NCI-H2171 treated with DMSO at 0.1 percent for 48 hours (cell line): ENCODE data around the gene HRC.
"Not testable (repeated sequence)": the region's sequence is repeated elsewhere in the genome, so short reads cannot be mapped to it uniquely, and the experiment has no call there.

Source experiments
- DNase-seq: peaks from one replicate; lab custom pipeline; 2025; lab: John Stamatoyannopoulos, UW

Gene HRC

DNA sequence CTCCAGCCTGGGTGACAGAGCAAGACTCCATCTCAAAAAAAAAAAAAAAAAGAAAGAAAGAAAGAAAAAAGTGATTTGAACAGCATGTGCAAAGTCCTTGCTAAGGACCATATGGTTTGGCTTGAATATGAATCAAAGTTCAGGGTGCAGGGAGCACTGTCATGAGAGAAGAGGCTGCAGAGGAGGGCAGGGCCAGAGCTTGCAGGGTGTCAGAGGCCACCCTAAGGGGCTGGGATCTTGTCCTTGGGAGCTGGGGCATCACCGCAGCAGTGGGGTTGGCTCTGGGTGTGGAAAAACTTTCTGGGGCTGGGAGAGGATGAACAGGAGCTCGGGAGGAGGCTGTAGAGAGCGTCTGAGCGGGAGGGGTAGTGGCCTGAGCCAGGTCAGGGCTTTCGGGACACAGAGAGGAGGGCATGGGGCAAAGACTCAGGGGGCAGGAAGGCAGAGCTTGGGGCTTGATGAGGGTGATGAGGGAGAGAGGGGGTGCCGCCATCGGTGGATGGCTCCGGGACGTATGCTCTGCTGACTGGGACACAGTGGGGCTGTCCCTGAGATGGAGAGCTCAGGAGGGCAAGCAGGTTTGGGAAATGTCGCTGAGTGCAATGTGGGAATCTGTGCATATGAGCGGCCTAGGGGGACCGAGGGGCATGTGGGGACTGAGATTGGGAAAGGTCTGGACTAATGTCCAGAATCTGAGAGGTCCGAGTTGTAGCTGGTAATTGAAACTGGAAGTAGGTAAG is 5.4 kb upstream of the HRC start:
- DNase-seq: no peak

DNA sequence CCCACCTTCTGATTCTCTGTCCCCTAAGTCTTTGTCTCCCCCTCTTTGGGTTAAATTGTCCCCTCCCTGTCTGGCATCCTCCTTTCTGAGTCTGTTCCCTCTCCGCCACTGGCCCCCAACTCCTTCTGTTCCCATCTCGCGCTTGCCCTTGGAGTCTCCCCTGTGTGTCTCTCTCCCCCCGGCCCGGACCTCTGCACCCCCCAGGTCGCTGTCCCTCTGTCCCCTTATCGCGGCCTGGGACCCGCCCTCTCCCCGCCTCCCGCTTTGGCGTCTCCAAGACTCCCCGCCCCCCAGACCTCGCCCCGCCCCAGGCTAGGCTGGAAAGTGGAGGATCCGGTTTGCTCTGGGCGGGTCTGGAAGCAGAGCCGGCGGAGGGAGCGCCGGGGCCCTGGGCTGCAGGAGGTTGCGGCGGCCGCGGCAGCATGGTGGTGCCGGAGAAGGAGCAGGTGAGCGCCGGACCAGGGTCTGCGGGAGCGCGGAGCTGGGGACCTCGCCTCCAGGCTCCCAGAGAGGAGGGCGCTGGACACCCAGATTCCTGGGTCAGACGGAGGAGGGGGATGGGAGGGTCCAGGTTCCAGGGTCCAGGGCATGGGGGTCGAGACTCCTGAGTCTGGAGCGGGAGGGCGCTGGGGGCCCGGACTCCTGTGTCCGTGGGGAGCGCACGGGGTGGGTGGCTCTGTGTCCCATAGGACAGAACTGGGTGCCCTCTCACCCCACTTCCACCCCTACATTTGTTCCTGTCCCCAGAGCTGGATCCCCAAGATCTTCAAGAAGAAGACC is 2.4 kb upstream of the HRC start, which contains the start of gene TRPM4:
TSS of gene TRPM4 (plus strand) at position 348 of the 780 bp plus-strand sequence. CDS start at position 423, 75 bp downstream.
- peak; percentile 79 for DNase-seq

DNA sequence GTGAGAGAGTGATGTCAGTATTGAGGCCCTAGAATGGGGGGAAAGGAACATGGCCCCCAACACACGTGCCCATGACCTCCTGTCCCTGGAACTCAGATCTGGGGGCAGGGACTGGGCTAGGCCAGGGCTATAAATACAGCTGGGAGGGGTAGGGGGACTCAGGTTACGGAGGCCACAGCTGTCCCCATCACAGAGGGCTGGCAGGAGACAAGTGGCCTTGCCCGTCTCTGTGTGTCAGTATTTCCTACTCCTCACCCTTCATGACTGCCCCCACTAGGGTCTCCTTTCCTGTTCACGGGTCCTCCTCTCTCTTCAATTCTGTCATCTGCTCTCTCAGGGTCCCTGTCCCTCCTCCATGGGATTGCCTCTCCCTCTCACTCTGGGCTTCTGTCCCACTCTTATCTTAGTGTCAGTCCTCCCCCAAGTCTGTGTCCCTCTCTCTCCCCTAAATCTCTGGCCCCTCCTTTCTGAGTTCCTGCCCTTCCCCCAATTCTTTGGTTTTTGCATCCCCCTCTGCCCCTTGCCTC is 687 bp upstream of the HRC start:
- DNase-seq: no peak

DNA sequence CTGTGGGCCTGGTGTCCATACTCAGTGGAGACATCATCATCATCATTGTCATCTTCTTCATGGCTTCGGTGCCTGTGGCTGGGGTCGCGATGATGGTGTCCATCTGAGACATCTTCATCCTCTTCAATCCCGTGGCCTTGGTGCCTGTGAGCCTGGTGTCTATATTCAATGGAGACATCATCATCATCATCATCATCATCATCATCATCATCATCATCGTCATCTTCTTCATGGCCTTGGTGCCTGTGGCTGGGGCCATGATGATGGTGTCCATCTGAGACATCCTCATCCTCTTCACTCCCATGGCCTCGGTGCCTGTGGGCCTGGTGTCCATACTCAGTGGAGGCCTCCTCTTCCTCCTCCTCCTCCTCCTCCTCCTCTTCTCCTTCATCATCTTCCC is 917 bp downstream of the HRC start:
- no peak for DNase-seq

DNA sequence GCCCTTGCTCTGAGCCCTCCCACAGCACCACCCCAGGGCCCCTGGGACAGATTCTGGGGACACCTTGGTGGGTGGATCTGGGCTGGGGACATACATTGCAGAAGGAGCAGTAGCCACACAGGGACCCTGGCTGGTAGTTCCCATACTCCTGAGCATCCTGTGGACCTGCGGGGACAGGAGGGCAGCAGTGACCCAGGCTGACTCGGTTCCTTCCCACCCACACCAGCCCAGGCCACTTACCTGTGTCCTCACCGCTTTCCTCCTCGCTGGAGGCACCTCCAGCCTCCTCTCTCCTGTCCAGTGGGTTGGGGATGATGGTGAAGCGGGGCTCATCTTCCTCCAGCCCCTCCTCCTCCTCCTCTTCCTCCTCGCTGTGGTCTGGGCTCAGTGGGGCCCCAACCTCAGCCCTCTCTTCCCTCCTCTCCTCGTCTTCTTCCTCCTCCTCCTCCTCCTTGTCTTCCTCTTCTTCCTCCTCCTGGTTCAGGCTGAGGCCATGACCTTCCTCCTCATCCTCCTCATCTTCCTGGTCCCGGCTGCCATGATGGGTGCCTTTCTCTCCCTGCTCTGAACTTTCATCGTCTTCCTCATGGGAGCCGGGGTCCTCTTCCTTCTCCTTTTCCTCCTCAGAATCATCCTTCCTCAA is 1.9 kb downstream of the HRC start:
- DNase-seq: no peak

DNA sequence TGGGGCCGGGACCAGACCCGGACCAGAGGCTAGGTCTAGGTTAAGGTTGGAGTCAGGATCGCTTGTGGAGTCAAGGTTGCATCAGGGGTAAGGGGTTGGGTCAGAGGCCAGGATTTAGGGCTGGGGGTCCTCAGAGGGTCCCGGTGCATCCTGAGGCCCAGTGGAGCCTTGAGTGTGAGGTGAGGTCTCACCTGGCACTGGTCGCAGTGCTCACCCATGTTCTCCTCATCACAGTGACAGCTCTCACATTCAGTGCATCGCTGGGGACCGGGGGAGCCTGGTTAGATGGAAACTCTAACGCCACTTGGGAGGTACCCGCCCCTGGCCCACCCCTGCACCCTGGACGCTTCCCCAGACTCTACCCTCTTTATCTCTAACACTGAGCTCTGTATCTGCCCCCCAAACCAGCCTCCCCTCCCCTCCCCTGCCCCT is 3.1 kb downstream of the HRC start:
- no peak for DNase-seq

DNA sequence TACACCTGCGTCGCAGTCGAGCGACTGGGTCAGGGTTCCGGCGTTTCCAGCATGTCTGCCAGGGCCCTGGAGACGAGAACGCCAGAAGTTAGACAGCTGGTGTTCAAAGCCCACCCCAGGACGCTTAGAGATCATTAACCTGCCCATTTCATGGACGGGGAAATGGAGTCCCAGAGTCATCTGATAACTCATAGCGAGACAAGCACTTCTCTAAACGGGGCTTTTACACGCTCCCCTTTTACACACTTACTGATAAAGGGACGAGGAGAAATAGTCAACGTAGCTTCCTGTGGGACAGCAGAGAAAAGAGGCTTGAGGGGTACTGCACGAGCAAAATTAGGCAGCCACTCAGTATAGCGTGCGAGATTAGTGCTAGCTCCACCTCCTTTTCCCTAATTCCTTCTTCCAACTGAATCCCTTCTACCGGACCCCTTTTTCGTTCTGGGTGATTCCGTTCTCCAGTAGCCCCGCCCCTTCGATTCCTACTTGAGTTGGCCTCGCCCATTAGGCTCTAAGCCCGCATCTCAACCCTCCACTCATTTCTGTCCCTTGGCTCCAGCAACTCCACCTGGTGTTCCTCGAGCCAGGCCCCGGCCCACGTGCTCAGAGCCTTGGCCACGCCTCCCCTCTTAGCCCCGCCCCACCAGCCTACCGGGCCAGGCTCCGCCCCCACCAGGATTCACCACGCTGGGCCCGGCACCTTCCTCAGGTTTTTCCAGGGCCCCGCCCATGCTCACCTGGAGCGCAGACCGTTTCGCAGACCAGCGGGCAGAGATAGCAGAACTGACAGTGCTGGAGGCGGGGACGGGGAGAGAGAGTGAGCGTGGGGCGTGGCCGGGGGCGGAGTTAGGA is 3.7 kb downstream of the HRC start:
- peak; percentile 92 for DNase-seq

DNA sequence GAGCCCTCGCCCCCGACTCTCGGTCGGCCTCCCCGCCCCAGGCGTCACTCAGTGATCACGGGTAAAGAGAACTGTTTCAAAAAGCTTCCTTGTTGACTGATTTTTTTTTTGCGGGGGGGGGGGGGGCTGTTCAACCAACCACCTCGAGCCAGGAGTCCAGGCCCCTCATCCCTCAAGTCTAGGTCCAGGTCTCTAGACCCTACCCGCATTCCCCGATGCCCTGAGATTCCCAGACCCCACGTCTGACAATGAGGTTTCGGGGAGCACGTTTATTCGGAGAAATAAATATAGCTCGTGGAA is 4.3 kb downstream of the HRC start:
- DNase-seq: no peak

DNA sequence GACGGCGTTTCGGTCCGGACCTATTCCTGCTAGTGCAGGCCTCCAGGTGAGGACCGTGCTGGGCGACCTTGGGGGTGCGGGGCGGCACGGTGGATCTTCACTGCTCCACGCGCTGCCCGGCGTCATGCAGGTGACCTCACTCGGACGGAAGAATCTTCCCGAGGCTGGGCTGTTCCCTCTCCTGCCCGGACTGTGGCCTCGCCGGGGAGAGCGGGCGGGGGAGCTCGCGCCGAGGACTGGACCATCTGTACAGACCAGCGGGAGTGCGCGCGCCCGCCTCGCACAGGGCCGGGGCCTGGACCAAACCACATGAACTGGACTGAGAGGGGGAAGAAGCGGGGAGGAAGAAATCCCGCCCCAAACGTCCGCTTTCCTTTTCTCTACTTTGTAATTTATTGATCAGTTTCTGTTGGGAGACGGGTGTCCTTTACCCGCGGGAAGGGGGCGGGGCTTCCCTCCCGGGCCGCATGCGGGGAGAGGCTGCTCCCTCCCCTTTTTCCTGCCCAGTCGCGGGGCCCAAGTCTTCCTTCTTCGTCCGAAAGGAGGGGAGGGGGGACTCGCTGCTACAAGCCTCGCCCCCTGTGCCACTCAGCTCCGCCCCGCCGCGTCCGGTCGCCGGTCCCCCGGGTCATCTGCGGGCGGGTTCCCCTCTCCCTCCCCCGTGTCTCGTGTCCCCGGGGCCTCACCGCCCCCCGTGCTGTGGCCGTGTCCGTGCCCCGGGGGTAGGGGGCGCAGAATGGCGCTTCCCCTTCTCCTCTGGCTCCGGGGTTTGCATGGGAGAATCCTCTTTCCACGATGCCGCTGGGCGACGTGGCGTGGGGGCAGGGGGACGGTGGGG is 4.9 kb downstream of the HRC start:
- peak; percentile 81 for DNase-seq

DNA sequence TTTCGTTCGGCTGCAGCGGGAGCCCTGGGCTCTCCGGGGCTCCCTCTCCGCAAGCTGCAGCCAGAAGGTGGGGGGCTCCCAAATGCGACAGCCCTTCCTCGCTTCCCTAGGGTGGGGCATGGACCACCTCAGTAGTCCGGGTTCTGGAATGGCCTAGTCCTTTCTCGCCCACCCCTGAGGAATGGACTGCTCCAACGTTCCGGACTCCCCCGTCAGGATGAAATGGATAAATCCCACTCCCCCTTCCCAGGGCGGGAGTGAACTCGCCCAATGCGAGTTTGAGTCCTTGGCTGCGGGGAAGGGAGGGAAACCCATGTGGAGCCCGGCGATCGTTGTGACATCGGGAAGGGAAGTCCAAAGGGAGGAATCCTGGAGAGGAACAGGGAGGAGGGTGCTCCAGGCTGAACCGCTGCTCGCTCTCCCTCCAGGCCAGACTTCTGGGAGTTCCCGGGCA is 5.5 kb downstream of the HRC start:
- peak; percentile 73 for DNase-seq

DNA sequence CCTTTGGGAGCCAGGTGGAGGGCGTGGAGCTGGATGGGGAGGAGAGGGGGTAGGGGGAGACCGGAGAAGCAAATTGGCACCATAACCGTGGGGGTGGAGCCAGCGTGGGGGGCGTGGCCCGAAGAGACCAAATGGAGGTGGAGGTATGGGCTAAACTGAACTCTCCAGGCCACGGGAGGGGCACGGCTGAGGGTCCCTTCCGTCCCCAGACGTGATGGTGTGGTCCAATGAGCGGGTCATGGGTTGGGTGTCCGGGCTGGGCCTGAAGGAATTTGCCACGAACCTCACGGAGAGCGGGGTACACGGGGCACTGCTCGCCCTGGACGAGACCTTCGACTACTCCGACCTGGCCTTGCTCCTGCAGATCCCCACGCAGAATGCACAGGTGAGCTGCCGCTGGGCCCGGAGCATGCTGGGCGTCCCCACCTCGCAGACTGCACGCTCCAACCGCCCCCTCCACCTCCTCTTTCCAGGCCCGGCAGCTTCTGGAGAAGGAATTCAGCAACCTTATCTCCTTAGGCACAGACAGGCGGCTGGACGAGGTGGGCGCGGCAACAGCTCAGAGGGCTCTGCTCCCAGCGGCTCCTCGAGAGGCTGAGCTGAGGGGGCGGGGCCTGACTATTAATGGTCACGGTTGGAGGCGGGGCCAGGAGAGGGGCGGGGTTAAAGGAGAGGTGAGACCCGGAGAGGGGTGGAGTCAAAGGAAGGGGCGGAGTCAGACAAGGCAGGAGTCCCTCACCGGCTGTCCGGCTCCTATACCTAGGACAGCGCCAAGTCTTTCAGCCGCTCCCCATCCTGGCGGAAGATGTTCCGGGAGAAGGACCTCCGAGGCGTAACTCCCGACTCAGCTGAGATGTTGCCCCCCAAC is 6.2 kb downstream of the HRC start:
- DNase-seq: peak; percentile 96

DNA sequence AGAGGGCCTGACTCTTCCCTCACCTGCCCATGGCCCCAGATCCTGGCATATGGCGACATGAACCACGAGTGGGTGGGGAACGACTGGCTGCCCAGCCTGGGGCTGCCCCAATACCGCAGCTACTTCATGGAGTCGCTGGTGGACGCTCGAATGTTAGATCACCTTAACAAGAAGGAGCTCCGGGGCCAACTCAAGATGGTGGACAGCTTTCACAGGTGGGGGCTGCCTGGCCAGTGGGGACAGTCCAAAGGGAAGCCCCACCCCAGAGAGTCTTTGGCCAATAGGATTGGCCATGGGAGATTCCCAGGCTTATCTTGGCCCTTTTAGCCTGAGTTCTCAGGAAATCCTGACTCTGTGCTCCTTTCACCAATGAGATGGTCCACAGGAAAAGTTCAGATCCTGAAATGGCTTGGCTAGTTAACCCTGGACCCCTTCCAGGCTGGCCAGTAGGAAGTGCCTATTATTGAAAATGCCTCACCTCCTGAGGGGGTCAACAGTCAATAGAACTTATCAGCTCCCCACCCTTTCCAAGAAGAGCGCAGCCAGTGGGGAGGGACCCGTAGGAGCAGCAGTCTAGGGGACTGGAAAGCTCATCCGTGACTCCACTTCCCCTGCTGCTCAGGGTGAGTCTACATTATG is 7.0 kb downstream of the HRC start:
- DNase-seq: no peak

DNA sequence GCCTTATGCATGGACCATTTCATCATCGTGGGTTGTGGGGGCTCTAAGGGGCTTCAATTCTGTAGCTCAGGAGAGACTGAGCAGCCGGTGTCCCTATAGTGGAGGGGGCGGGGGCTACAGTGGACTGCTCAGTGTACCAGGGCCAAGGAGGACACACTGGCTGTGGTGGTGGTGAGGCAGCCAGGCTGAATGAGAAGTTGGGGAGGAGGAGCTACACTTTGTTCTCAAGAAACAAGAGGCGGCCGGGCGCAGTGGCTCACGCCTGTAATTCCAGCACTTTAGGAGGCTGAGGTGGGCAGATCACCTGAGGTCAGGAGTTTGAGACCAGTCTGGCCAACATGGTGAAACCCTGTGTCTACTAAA is 8.8 kb downstream of the HRC start:
- DNase-seq: not testable (repeated sequence)

DNA sequence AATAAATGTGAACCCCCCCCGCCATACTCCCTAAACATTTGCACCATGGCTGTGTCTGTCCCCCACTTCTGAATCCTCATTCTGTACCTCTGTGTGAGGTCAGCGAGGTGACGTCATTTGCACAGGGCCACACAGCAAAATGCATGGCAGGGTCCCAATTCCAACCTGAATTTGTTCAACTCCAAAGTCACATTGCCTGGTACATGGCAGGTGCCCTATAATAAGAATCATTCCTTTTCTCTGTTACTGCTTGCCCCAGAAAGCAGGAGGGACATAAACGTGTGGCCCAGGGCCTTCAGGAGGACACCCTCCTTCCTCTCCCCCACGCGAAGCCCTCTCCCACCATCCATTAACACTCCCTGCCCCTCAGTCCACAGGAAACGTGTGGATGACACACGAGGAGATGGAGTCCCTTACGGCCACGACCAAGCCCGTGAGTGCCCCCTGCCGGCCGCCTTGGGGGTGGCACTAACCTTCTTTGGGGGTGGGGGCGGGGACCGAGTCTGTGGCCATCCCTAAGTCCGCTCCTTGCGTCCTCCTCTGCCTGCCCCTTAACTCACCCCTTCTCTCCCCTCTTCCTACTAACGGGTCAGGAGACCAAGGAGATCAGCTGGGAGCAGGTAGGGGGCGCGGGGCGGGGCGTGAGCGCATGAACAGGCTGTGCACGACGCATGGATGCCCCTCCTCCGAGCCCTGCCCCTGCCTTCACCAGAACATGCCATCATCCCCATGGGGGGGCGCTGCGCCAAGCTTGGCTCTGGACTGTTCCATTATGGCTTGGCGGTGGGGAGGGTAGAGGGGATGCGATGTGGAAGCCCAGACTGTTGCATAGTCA is 9.4 kb downstream of the HRC start:
- DNase-seq: no peak

DNA sequence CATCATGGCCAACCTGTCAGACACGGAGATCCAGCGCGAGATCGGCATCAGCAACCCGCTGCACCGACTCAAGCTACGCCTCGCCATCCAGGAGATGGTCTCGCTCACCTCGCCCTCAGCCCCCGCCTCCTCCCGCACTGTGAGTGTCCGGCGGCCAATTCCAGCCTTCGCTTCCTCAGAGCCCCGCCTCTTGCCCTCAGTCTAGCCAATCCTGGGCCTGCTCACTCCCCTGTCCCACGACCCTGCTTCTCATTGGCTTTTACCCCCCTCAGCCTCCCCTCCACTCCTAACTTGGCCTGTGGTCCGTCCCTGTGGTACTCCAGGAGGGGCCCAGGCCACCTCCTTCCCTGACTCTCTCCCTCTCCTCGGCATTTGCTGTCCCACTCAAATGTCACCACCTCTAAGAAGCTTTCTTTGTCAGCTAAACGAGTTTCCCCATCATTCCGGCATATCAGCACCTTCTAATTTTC is 12.3 kb downstream of the HRC start:
- DNase-seq: peak; percentile 59

DNA sequence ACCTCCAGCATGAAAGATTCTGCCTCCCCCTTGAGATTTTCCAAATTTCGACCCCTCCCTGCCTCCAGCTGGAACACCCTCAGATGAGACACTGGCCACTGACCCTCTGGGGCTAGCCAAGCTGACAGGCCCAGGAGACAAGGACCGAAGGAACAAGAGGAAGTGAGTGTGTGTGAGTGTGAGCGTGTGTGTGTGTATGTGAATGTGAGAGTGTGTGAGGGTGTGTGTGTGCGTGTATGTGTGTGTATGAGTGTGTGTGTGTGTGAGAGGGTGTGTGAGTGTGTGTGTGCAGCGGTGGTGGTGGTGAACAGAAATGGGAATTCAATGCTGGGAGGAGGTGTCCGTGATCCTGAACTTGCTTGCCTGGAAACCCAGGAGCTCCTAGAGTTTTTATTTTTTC is 13.8 kb downstream of the HRC start:
- DNase-seq: no peak

DNA sequence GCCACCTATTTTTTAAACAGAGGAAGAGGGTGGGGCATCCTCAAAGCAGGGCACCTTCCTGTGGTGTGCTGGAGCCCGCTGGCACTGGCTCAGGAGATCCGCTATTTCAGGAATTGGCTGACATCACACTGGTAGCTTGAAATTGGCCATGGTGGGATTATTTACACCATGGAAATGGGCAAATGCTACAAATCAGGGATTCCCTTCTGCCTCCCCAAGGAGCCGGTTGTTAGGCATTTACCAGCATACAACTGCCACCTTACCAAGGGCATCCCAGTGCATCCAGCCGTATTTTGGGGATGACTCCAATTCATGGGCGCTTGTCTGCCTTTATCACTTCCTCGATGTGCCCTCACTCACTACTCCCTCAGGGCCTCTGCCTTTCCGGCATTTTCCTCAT is 14.2 kb downstream of the HRC start:
- DNase-seq: no peak

DNA sequence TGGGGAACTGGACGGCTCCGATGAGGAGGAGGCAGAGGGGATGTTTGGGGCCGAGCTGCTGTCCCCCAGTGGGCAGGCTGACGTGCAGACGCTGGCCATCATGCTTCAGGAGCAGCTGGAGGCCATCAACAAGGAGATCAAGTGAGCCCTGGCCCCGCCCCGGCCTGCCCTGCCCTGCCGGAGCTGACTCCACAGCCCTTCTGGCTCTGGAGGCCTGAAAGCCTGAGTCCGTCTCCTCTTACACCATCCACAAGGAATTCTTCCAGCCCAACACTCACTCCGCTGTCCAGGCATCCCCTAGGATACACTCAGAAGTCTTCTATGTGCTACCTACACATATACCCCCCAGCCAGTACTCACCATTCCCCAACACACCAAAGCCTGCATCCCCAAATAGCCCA is 18.4 kb downstream of the HRC start:
- DNase-seq: no peak
